Neural progenitor cell (in vitro differentiated cells): Measurements from ENCODE around the gene DUSP8. TPM values are rescaled to one million over a fixed set of nuclear protein-coding genes. Genes with fewer than 3 reads are reported as not detected.
"Not testable (repeated sequence)": the region's sequence is repeated elsewhere in the genome, so short reads cannot be mapped to it uniquely, and the experiment has no call there.

Source experiments
- DNase-seq: peaks from one replicate; pipeline ENCODE4 v3.0.0-alpha.2; 2016; ENCODE audit warnings: low spot score
- H2AFZ ChIP-seq: fragments of 200-600 bp; sonication (generic); replicated peaks from 2 replicates; pipeline ENCODE4 v1.6.1; 2016; ENCODE audit warnings: antibody characterized with exemption
- H3F3A ChIP-seq: fragments of 200-600 bp; sonication (generic); 2 replicates; pipeline ENCODE4 v1.6.1; 2016; ENCODE audit warnings: antibody characterized with exemption, low read depth
- H3K27ac ChIP-seq: fragments of 200-600 bp; sonication (generic); 2 replicates; pipeline ENCODE4 v1.5.1; 2016; ENCODE audit warnings: mild to moderate bottlenecking
- H3K27me3 ChIP-seq: fragments of 200-600 bp; sonication (generic); 2 replicates; pipeline ENCODE4 v1.6.1; 2016; ENCODE audit warnings: mild to moderate bottlenecking, moderate library complexity
- H3K36me3 ChIP-seq: fragments of 200-600 bp; sonication (generic); 2 replicates; pipeline ENCODE4 v1.5.1; 2016
- H3K4me1 ChIP-seq: fragments of 200-600 bp; sonication (generic); 2 replicates; pipeline ENCODE4 v1.6.1; 2016; ENCODE audit warnings: mixed run types
- H3K4me2 ChIP-seq: fragments of 200-600 bp; sonication (generic); 2 replicates; pipeline ENCODE4 v1.6.1; 2016
- H3K4me3 ChIP-seq: fragments of 200-600 bp; sonication (generic); 2 replicates; pipeline ENCODE4 v1.5.1; 2016
- H3K79me2 ChIP-seq: fragments of 200-600 bp; sonication (generic); 2 replicates; pipeline ENCODE4 v1.6.1; 2016; ENCODE audit warnings: low read depth
- H3K9ac ChIP-seq: fragments of 200-600 bp; sonication (generic); 2 replicates; pipeline ENCODE4 v1.6.1; 2016
- H3K9me3 ChIP-seq: fragments of 200-600 bp; sonication (generic); 2 replicates; pipeline ENCODE4 v1.5.1; 2016; ENCODE audit warnings: low read depth
- H4K20me1 ChIP-seq: fragments of 200-600 bp; sonication (generic); 2 replicates; pipeline ENCODE4 v1.6.1; 2016; ENCODE audit warnings: low read depth
- H3K27ac Mint-ChIP-seq: 3 replicates; pipeline ENCODE4 v1.8.0; 2021; ENCODE audit warnings: mixed read lengths
- H3K27me3 Mint-ChIP-seq: 2 replicates; pipeline ENCODE4 v1.8.0; 2022; ENCODE audit warnings: low read depth, mild to moderate bottlenecking, inconsistent platforms, moderate library complexity, mixed read lengths; ENCODE audit not compliant: insufficient read depth
- H3K36me3 Mint-ChIP-seq: 3 replicates; pipeline ENCODE4 v1.8.0; 2021; ENCODE audit warnings: mixed read lengths
- H3K4me1 Mint-ChIP-seq: 3 replicates; pipeline ENCODE4 v1.8.0; 2021; ENCODE audit warnings: mixed read lengths
- H3K4me3 Mint-ChIP-seq: 3 replicates; pipeline ENCODE4 v1.8.0; 2021; ENCODE audit warnings: mild to moderate bottlenecking, moderate library complexity, mixed read lengths
- H3K9me3 Mint-ChIP-seq: 3 replicates; pipeline ENCODE4 v1.8.0; 2020; ENCODE audit warnings: mixed read lengths
- CTCF ChIP-seq: fragments of 200-600 bp; sonication (generic); IDR thresholded peaks from 2 replicates; pipeline ENCODE4 v1.5.1; 2017; ENCODE audit warnings: antibody characterized with exemption, mild to moderate bottlenecking
- EZH2 ChIP-seq: fragments of 200-600 bp; sonication (generic); IDR thresholded peaks from 2 replicates; pipeline ENCODE4 v1.6.1; 2017; ENCODE audit warnings: antibody characterized with exemption, mild to moderate bottlenecking, moderate library complexity
- EZH2phosphoT487 ChIP-seq: fragments of 200-600 bp; sonication (generic); IDR thresholded peaks from 2 replicates; pipeline ENCODE4 v1.6.1; 2017; ENCODE audit warnings: antibody characterized with exemption
- total RNA-seq: library from RNA; depleted of rRNA; stranded (reverse); fragments of >200 nt; gene quantifications from 2 replicates; pipeline ENCODE4 v1.2.3, GENCODE V29; 2015; ENCODE audit warnings: low replicate concordance

DUSP8 gene
- total RNA-seq, 1 donor from 2014 or later, result 0.09 TPM

- H3K36me3 Mint-ChIP-seq, result no peaks in the 10 kb centered on the region
- Histone ChIP-seq H3K4me3 (no peak overlapping the region), H2AFZ (no peak overlapping the region), H3K9me3 (no peaks in the 10 kb centered on the region), H3K4me1 (peaks cover 6% of the 10 kb centered on the region), H3K27ac (no peak overlapping the region), H3K4me2 (no peak overlapping the region), H3F3A (no peaks in the 10 kb centered on the region), H4K20me1 (no peaks in the 10 kb centered on the region), H3K36me3 (no peaks in the 10 kb centered on the region), H3K9ac (no peak overlapping the region), H3K27me3 (peaks cover 32% of the 10 kb centered on the region), H3K79me2 (no peaks in the 10 kb centered on the region)
- TF ChIP-seq CTCF (no peak), EZH2 (no peak), EZH2phosphoT487 (no peak)
- no peak overlapping the region for H3K4me3 Mint-ChIP-seq
- H3K27ac Mint-ChIP-seq, result no peak overlapping the region
- peaks cover 19% of the 10 kb centered on the region for H3K4me1 Mint-ChIP-seq
- H3K27me3 Mint-ChIP-seq, result peaks cover 6% of the 10 kb centered on the region
- no peak for DNase-seq
- peaks cover 4% of the 10 kb centered on the region for H3K9me3 Mint-ChIP-seq
Observed at GRCh38 chr11:1604181-1604580, 32.1 kb upstream of the DUSP8 start.

GRCh38 chr11:1603629-1604028, 31.6 kb upstream of the DUSP8 start:
- Histone ChIP-seq H3K9me3 (no peaks in the 10 kb centered on the region), H3K79me2 (no peaks in the 10 kb centered on the region), H3K9ac (no peak overlapping the region), H3F3A (no peaks in the 10 kb centered on the region), H2AFZ (no peak overlapping the region), H3K4me1 (peaks cover 6% of the 10 kb centered on the region), H3K27ac (no peak overlapping the region), H3K4me3 (no peak overlapping the region), H3K27me3 (peaks cover 37% of the 10 kb centered on the region), H4K20me1 (no peaks in the 10 kb centered on the region), H3K36me3 (no peaks in the 10 kb centered on the region), H3K4me2 (no peak overlapping the region)
- DNase-seq, result no peak
- no peak overlapping the region for H3K27ac Mint-ChIP-seq
- no peak overlapping the region for H3K4me3 Mint-ChIP-seq
- H3K4me1 Mint-ChIP-seq, result peaks cover 19% of the 10 kb centered on the region
- H3K9me3 Mint-ChIP-seq, result peaks cover 4% of the 10 kb centered on the region
- TF ChIP-seq EZH2phosphoT487 (no peak), CTCF (no peak), EZH2 (no peak)
- H3K36me3 Mint-ChIP-seq, result no peaks in the 10 kb centered on the region
- peaks cover 6% of the 10 kb centered on the region for H3K27me3 Mint-ChIP-seq

GRCh38 chr11:1601663-1602062, 29.6 kb upstream of the DUSP8 start:
- not testable (repeated sequence) for H3K4me1 ChIP-seq, H3K79me2 ChIP-seq, H3K4me3 ChIP-seq, H3K9me3 ChIP-seq, H3K36me3 Mint-ChIP-seq, DNase-seq, H3F3A ChIP-seq, H3K4me3 Mint-ChIP-seq, H3K4me2 ChIP-seq, H3K9me3 Mint-ChIP-seq, H3K27ac ChIP-seq, H2AFZ ChIP-seq, H3K27ac Mint-ChIP-seq, H4K20me1 ChIP-seq, H3K9ac ChIP-seq, H3K36me3 ChIP-seq
- H3K27me3 Mint-ChIP-seq, result peaks cover 14% of the 10 kb centered on the region
- H3K27me3 ChIP-seq, result peaks cover 47% of the 10 kb centered on the region
- H3K4me1 Mint-ChIP-seq, result peaks cover 15% of the 10 kb centered on the region

GRCh38 chr11:1600626-1601025, 28.6 kb upstream of the DUSP8 start:
- Histone ChIP-seq H3K4me2 (no peak overlapping the region), H3K27ac (no peak overlapping the region), H3K79me2 (no peaks in the 10 kb centered on the region), H3K36me3 (no peaks in the 10 kb centered on the region), H3K4me3 (no peak overlapping the region), H2AFZ (no peak overlapping the region), H3K9ac (no peak overlapping the region), H3F3A (peaks cover 8% of the 10 kb centered on the region), H3K4me1 (no peaks in the 10 kb centered on the region), H4K20me1 (no peaks in the 10 kb centered on the region), H3K9me3 (no peaks in the 10 kb centered on the region), H3K27me3 (peaks cover 51% of the 10 kb centered on the region)
- Mint-ChIP-seq H3K4me1 (peaks cover 18% of the 10 kb centered on the region), H3K27me3 (peaks cover 16% of the 10 kb centered on the region), H3K9me3 (peaks cover 4% of the 10 kb centered on the region), H3K27ac (no peak overlapping the region), H3K36me3 (no peaks in the 10 kb centered on the region), H3K4me3 (no peak overlapping the region)
- no peak for DNase-seq
- TF ChIP-seq EZH2phosphoT487 (no peak), EZH2 (no peak), CTCF (no peak)
